GM19463 (cell line): ENCODE measurements around the gene PASD1.

Experiments used
- ATAC-seq: cut with Tn5 transposase; IDR thresholded peaks from one replicate; pipeline ENCODE4 v1.9.1; 2021; ENCODE audit warnings: mild to moderate bottlenecking, moderate library complexity; ENCODE audit not compliant: unreplicated experiment

The PASD1 gene

DNA sequence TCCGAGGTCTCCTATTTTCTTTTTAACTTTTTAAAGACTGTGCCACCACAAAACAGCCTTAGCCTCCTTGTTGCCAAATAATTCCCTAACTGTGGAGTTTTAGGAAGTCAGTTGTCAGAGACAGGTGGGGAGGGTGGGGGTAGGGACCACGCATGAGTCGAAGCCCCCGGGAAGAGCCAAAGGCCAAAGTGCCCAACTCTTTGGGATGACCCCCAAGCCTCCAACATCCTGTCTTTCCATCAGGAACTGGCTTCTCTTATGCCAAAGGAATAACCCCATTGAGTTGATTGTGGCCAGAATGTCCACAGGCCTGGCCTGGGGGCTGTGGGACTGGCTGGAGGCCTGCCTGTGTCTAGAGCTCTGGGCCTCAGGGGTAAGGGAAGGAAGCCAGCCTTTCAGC lies 137.6 kb downstream of the PASD1 start:
- no peak for ATAC-seq

DNA sequence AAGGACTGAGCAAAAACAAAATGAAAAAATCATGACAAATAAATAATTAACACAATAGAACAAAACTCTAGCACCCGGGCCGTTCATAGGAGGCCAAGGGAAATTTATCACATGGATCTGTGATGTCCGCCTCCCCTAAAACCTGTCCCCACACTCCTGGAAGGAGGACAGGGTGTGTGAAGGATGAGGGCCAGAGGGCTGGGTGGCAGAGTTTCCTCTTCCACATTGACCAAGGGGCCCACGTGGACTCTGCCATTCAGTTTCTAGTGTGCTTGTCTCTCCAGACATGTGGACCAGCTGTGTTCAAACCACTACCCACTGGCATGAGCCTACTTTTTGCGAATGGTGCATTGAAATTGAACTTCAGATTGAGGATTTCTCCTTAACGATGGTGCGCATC lies 138.1 kb downstream of the PASD1 start:
- no peak for ATAC-seq

DNA sequence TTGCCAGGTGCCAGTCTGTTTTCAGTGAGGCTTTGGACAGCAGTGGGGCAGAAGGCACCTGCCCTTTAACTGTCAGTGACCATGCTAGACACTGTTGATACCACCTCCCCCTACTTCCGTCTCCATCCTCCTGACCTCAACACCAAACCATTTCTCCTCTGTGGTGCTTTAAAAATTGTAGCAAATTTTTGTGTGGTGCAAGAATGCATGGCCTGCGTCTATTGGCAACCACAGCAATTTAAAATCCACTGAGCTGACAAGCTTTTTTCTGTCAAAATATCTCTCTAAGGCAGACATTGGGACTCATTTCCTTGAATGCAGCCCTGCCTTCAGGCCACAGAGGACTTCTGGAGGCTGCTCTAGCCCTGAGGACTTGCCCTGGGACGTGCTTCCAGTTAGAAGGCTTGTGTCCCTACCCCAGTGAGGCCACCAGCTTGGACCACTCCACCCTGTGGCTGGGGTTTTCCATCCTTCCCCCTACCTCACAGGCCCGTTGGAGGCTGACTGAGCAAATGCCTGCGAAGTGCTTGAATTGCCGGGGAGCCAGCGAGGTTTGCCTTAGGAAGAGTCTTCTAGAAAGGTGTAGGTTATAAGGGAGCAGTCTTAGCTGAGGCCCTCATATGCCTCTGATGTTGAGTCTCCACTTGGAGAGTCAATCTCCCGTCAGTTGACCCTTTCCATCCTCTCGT lies 138.7 kb downstream of the PASD1 start:
- no peak for ATAC-seq

DNA sequence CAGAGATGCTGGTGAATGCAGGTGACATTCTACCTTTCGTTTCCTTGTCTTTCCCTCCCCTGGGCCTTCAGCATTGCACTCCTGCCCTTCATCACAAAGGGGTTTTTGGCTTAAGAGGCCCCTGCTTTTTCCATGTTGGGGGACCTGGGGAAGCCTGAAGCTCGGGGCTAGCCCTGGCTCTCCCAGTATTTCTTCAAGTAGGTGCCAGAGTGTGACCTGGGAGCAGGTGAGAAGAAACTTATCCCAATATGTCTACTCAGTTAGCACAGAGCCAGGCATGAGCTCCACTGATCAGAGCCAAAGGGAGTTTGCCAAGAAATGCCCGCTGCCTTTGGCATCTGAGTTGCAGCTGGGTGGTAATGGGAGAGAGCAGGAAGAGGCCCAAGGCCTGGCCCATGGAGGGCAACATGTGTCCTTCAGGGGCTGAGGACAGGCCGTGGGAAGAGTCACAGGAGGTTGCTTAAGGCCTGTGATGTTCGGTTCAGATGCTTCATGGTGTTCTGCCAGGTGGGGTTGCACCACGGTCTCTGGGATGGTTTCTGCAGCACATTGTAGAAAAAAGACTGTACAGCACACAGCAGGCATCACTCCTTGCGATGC lies 139.4 kb downstream of the PASD1 start:
- no peak for ATAC-seq

DNA sequence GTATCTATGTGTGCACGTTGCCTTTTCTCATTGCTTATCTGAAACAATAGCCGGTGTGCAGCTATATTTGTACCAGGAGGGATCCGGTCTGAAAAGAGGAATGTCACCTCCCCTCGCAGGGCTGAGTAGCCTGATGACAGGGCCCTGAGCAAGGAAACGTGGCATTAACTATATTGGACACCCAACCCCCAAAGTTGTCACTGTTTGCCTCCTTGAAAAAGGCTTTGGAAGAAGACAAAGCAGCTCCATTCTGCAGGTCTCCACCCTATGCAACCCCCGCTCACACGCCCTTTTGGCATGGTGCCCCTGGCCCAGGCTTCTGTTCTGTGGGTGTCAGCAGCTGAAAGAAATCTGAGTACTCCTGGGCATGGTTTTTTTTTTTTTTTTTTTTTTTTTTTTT lies 140.0 kb downstream of the PASD1 start:
- ATAC-seq = no peak

DNA sequence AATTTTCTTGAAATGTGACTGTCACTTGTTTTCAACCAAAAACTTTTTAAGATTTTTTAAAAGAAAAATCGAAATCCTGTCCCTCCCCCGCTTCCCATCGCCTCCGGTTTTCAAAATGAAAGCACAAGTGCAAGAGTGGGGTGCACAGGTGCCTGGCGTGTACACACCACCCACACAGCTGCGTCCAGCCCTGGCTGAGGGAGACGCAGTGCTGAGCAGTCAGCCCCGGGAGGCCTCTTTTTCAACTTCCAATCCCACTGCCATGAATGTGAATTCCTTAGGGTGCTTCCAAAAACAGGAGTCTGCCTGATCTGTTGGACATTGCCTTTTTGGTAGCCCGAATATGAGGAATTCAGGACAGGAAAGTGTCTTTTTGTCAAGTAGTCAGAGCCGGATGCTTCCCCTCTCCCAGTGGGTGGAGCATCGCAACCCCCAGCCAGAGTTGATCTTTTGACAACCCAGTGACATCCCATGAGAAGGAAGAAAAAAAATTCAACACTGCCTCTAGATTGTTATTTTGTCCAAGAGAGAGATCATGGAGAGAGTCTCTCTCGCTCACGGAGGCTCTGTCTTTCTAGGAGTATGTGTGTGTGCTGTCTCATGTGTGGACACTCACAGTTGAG lies 140.7 kb downstream of the PASD1 start:
- ATAC-seq = no peak

DNA sequence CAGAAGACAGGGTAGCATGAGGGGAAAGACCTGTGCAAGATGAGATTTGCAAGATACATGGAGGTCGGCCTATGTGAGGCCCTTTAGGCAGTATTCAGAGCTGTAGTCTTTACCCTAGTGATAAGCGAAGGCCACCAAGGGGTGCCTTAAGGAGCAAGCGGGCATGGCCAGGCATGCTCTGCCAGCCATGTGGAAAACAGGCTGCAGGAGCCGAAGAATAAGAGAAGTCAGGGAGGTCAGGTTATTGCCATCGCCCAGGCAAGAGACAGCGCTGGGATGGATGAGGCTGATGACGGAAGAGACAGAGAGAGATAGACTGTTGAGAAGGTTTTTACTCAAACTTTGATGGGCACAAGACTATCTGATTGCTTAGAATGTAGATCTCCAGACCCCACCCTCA lies 145.3 kb downstream of the PASD1 start:
- no peak for ATAC-seq

DNA sequence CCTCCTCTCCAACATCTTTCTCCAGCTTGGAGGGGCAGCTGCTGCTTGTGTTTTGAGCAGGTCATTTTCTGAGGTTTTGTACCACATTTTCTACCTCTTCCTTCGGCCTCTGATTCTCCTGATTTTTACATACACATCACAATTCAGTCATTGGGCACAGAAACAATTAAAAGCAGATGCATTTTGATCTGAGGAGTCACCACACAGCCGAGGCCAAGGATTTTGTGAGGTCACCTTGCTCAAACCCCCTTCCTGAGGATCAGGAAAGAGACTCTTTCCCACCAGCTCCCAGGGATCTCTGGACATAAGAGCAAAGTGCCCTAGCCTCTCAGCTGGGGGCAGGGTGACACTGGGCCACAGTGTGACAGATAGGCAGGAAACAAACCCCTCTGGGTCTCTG lies 147.0 kb downstream of the PASD1 start:
- no peak for ATAC-seq

DNA sequence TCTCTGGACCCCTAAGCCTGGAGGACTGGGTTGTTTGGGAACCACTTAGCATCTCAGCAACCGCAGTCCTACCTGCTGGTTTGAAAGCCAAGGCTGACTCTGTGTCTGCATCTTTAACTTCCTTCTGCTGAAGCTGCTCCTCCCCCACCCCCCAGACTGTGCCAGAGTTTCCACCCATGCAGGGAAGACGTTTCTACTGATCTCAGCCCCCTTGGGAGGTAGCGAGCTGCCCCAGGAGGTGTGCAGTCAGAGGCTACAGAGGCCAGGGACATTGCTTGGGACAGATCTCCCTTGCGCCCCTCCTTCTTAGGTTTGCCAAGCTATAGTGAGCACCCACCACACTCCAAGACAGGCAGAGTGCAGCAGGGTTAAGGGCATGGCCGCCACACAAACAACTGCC lies 147.7 kb downstream of the PASD1 start:
- no peak for ATAC-seq

DNA sequence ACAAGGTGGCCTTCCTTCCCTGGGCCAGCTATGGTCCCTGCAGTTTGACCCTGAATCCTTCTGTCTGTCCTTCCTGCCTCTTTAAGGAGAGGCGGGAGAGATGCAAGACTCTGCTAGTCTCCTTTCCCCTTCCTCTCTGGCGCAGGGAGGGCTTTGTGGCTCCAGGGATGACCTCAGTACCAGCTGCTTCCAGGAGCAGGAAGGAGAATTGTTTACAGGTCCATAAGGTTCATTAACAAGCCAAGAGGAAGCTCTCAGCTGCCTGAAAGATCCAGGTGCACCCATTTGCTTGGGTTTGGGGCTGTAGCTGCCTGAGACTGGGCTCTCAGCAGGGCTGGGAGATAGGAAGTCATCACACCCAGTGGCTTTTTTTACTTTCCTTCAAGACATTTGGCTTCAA lies 148.3 kb downstream of the PASD1 start:
- no peak for ATAC-seq

DNA sequence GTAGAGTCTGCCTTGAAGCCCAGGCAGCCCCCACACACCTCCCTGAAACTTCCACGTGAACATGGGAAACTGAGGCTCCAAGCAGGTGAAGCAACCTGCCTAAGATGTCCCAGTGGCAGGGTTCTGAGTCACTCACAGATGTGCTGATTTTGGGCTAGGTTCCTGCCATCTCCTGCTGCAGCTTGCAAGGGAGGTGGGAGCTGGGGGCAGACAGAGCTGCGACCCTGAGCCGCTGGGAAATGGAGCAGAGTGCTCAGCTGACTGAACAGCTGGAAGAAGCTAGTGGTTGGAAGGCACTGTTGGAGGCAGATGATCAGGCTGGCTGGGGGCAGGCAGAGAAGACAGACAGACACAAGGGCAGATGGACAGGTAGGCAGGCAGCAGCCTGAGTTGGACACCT lies 148.8 kb downstream of the PASD1 start:
- no peak for ATAC-seq

DNA sequence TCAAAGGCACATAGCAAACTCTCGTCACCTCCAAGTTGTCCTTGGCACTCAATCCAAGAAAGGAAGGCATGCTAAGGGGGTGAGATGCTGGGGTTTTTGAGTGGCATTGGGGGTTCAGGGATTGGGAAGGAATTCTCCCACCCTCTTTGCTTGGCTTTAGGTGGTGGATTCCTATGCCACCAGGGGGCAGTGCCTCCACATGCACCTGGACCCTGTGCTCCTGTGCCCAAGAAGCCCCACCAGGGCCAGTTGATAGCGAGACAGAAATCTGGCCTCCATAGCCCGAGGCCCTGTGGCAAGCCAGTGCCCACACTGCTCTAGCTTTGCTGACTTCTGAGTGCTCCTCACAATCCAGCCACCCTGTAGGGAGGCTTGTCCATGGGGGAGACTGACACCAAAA lies 150.4 kb downstream of the PASD1 start:
- ATAC-seq = no peak

DNA sequence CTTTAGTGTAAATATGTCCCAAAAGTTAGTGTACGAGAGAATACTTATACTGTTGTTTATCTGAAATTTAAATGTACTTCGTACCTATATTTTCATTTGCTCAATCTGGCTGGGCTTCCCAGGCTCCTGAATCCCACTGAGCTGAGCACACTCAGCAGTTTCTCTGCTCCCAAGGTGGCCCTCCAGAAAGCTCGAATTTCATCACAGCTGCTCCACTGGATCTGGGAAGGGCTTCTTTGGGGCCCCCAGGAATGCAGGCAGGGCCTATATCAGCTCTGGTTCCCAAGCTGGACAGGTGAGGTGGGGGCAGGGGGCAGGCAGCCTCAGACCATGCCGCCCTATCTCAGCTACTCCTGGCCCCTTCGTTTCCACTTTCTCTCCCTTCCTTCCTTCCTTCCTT lies 150.9 kb downstream of the PASD1 start:
- ATAC-seq = no peak

DNA sequence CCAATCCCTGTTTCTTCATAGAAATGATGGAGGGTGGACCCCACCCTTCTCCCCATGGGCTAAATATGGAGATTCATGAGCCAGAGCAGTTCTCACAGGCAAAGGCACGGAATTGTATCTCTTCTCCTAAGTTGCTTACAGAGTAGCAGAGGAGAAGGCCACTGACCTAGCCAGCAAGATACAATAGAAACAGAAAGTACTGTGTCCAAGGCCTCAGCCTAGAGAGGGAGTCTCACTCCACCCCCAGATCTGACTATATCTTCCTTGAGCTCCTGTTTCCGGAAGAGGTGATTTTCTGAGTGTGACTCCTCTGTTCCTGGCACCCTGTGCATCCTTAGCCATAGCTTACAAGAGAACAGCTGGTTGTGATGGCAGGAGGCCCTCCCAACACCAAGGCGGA lies 152.3 kb downstream of the PASD1 start, which contains the start of gene FATE1:
Gene FATE1, plus strand, starts transcription at position 284 of the 400 bp plus-strand sequence. Its CDS starts 85 bp downstream, at position 369.
- no peak for ATAC-seq

DNA sequence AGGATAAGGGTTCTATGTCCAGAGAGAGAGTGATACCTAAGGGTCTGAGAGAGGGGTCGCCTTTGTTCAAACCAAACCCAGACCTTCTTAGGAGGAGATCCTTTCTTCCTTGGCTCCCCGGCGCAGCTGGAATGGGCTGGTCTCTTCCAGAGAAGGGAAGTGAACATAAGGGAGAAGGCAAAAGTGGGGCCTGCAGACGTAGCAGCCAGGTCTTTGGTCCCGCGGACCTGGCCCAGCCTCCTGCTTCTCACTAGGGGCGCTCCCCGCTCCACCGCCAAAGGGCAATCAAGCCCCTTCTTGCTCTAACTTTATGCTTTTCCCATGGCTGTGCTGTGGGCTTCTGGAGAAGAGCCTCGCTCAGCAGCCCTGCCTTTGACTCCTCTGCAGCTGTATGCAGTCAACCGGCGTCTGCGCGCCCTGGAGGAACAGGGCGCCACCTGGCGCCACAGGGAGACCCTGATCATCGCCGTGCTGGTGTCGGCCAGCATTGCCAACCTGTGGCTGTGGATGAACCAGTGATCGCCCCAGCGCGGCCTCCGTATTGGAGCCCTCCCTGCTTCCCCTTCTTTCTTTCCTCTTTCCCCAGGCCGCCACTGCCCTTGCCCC lies 158.9 kb downstream of the PASD1 start:
- ATAC-seq = peak; percentile 51

DNA sequence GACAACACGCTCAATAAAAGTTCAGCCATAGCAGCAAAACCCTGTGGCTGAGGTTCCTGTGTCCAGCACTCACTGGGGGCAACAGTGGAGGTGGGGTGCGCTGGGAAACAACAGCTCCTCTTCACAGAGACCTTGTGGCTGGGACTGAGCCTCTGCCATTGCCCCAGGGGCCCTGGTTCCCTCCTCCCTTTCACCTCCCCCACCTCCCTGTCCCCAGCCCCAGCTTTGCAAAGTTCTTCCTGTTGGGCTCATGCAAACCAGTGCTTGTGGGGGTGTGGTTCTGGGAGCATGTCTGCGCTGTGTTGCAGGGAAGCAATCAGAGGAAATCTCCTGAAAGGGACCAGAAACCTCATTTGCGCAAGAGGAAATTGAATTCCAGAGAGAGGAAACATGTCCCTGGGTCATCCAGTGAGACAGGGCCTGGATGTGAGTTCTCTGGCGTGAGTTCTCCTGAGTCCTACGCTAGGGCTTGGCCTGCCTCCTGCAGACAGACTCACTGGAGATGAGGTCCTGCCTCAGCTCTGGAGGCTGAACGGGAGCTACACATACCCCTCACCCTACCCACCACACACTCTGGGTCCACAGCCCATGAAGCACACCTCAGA lies 159.8 kb downstream of the PASD1 start:
- no peak for ATAC-seq

DNA sequence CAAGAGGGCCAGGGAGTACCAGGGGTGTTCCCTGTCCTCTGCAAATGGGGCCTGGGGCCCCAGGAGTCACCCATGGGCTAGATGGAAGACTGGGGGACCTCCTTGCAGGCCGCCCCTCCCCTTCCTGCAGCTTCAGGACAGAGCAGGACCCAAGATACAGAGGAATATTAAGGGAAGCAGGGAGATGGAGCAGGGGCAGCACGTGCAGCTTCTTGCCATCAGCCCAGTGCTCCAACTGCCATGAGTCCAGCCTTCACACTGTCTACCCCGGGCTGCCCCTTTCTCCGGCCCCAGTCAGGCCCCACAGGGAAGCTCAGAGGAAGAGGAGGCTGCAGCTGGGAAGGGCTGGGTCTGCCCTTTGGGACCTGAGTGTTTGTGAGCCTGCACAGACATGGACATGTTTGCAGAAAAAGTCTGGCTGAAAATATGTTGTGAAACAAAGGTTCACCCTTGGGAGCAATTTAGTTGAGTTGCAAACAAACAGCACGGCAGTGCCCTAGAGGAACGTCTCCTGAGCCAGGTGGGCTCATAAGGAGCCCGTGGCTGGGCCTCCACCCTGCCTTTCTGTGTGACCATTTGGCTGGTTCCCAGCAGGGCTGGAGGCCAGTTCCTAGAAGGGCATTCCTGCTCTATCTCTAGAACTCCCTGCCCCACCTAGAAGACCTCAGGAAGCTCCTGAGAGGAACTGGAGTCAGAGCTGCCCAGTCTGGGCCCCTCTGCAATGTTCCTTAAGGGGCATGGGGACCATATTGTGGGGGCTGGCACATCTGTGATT lies 161.3 kb downstream of the PASD1 start:
- ATAC-seq = no peak

DNA sequence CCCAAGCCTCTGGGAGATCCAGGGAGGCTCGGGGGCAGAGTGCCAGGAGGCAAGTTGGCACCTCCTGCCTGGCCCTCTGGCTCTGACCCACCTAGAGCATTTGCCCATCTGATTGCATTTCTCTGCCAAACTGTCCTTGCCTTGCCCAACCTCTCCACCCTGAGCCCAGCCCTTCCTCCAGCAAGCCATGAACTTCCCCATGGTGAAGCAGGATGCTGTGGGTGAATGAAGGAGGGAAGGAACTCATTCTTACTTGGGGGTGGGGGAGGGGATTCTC lies 161.8 kb downstream of the PASD1 start:
- ATAC-seq = no peak
